HCT116 (cell line): ENCODE measurements around the gene MRPL37. TPM values are rescaled to one million over a fixed set of nuclear protein-coding genes. Genes with fewer than 3 reads are reported as not detected.

Experiments used
- ATAC-seq: fragments of 200-7000 bp; cut with Tn5 transposase; 2 replicates; pipeline ENCODE4 v1.9.1; 2020; ENCODE audit warnings: mild to moderate bottlenecking, moderate library complexity
- BruUV-seq: library from RNA; stranded (reverse); fragments of 400-500 nt; replicated peaks from 2 replicates; lab custom pipeline; 2021; lab: Mats Ljungman, UMichigan
- CTCF ChIA-PET: fragments of 300-600 bp; sonication (Branson Sonifier 250); formaldehyde crosslinking; loops from one replicate; lab custom pipeline; 2021; ENCODE audit warnings: antibody characterized with exemption; lab: Charles Lee
- POLR2A ChIA-PET: fragments of 300-600, 350-600 bp; sonication (Branson Sonifier 250); formaldehyde crosslinking; loops from one replicate; lab custom pipeline; 2021; ENCODE audit warnings: antibody characterized with exemption; lab: Charles Lee
- RAD21 ChIA-PET, 2 experiments: fragments of 300-600 bp; sonication (Branson Sonifier 250); formaldehyde crosslinking; loops; one replicate each; lab custom pipeline; 2023; ENCODE audit warnings: low total read pairs in 2 of 2; ENCODE audit not compliant: uncharacterized antibody in 2 of 2, unreplicated experiment in 2 of 2, low non-redundant PET in 1 of 2; lab: Charles Lee
- DNase-seq: peaks from one replicate; pipeline ENCODE4 v3.0.0-alpha.2; 2010; ENCODE audit warnings: low read depth, low spot score
- H2AFZ ChIP-seq: fragments of 200-600 bp; shearing (Covaris generic), sonication (generic); 2 replicates; pipeline ENCODE4 v1.6.1; 2017; ENCODE audit warnings: low read depth, mixed run types, mixed read lengths, antibody characterized with exemption, low read length; ENCODE audit not compliant: poor library complexity, severe bottlenecking
- H3K27ac ChIP-seq: 2 replicates; pipeline ENCODE4 v1.5.1; 2012; ENCODE audit warnings: low read depth, low read length
- H3K27me3 ChIP-seq: fragments of 200-600 bp; sonication (generic); 2 replicates; pipeline ENCODE4 v1.6.1; 2016; ENCODE audit warnings: mixed run types, low read length, mixed read lengths; ENCODE audit not compliant: insufficient read depth
- H3K36me3 ChIP-seq, 2 experiments: fragments of 200-500 bp in 1 of 2; fragments of 200-600 bp in 1 of 2; sonication (Bioruptor generic) in 1 of 2; sonication (generic) in 1 of 2; 2 replicates each; pipeline versions ENCODE4 v1.5.1 to v1.6.1; 2014 to 2016; ENCODE audit warnings: low read length in 2 of 2, inconsistent platforms in 1 of 2, mixed read lengths in 1 of 2, mixed run types in 1 of 2; ENCODE audit not compliant: insufficient read depth in 2 of 2, control insufficient read depth in 1 of 2
- H3K4me1 ChIP-seq, 2 experiments: fragments of 200-600 bp in 1 of 2; sonication (generic) in 1 of 2; 2 replicates each; pipeline versions ENCODE4 v1.5.1 to v1.6.1; 2012 to 2017; ENCODE audit warnings: low read length in 2 of 2, inconsistent platforms in 1 of 2, mild to moderate bottlenecking in 1 of 2, mixed read lengths in 1 of 2, mixed run types in 1 of 2, moderate library complexity in 1 of 2; ENCODE audit not compliant: insufficient read depth in 2 of 2, control insufficient read depth in 1 of 2
- H3K4me2 ChIP-seq: fragments of 200-600 bp; sonication (generic); 2 replicates; pipeline ENCODE4 v1.6.1; 2017; ENCODE audit warnings: mixed run types, low read length, mixed read lengths
- H3K4me3 ChIP-seq, 2 experiments: fragments of 200-600 bp in 1 of 2; sonication (generic) in 1 of 2; replicated peaks in 1 of 2; 2 replicates each; pipeline ENCODE4 v1.5.1; 2011 to 2016; ENCODE audit warnings: low read length in 2 of 2, control low read depth in 1 of 2, low read depth in 1 of 2, mild to moderate bottlenecking in 1 of 2, mixed read lengths in 1 of 2, mixed run types in 1 of 2
- H3K79me2 ChIP-seq: fragments of 200-600 bp; sonication (generic); 2 replicates; pipeline ENCODE4 v1.6.1; 2017; ENCODE audit warnings: mild to moderate bottlenecking, mixed run types, low read length, moderate library complexity, mixed read lengths; ENCODE audit not compliant: insufficient read depth
- H3K9ac ChIP-seq: fragments of 200-600 bp; sonication (generic); 2 replicates; pipeline ENCODE4 v1.6.1; 2016; ENCODE audit warnings: low read length, mixed read lengths
- H3K9me2 ChIP-seq: fragments of 200-600 bp; sonication (generic), shearing (Covaris generic); 2 replicates; pipeline ENCODE4 v1.6.1; 2017; ENCODE audit warnings: mixed run types, mild to moderate bottlenecking, moderate library complexity; ENCODE audit not compliant: insufficient read depth
- H3K9me3 ChIP-seq, 2 experiments: fragments of 200-500 bp in 1 of 2; fragments of 200-600 bp in 1 of 2; sonication (Bioruptor generic) in 1 of 2; sonication (generic) in 1 of 2; 2 replicates each; pipeline ENCODE4 v1.6.1; 2014 to 2017; ENCODE audit warnings: low read length in 2 of 2, mixed read lengths in 2 of 2, inconsistent platforms in 1 of 2, low read depth in 1 of 2, mild to moderate bottlenecking in 1 of 2, mixed run types in 1 of 2, moderate library complexity in 1 of 2; ENCODE audit not compliant: control insufficient read depth in 1 of 2, insufficient read depth in 1 of 2
- H4K20me1 ChIP-seq: fragments of 200-600 bp; sonication (generic), shearing (Covaris generic); 2 replicates; pipeline ENCODE4 v1.6.1; 2017; ENCODE audit warnings: mixed run types, mild to moderate bottlenecking, moderate library complexity; ENCODE audit not compliant: insufficient read depth
- ATF3 ChIP-seq: IDR thresholded peaks from 2 replicates; pipeline ENCODE4 v1.6.1; 2012
- CBX3 ChIP-seq: IDR thresholded peaks from 2 replicates; pipeline ENCODE4 v1.6.1; 2012; ENCODE audit warnings: low read depth
- CEBPB ChIP-seq: IDR thresholded peaks from 2 replicates; pipeline ENCODE4 v1.6.1; 2012; ENCODE audit warnings: low read depth
- CTCF ChIP-seq, 3 experiments: fragments of 200-600 bp in 1 of 3; sonication (generic) in 1 of 3; IDR thresholded peaks in 2 of 3; conservative IDR thresholded peaks in 1 of 3; 2 replicates each; pipeline ENCODE4 v1.5.1; 2012 to 2017; ENCODE audit warnings: low read depth in 2 of 3, low read length in 2 of 3, antibody characterized with exemption in 1 of 3, borderline replicate concordance in 1 of 3, control low read depth in 1 of 3, mild to moderate bottlenecking in 1 of 3, mixed read lengths in 1 of 3, mixed run types in 1 of 3, moderate library complexity in 1 of 3; ENCODE audit not compliant: insufficient read depth in 1 of 3
- EGR1 ChIP-seq: IDR thresholded peaks from 2 replicates; pipeline ENCODE4 v1.6.1; 2012; ENCODE audit warnings: low read depth
- ELF1 ChIP-seq: IDR thresholded peaks from 2 replicates; pipeline ENCODE4 v1.6.1; 2012; ENCODE audit warnings: low read depth, borderline replicate concordance
- EZH2phosphoT487 ChIP-seq: fragments of 200-600 bp; IDR thresholded peaks from 2 replicates; pipeline ENCODE4 v1.6.1; 2018; ENCODE audit warnings: antibody characterized with exemption, borderline replicate concordance
- FOSL1 ChIP-seq: IDR thresholded peaks from 2 replicates; pipeline ENCODE4 v1.6.1; 2012; ENCODE audit warnings: low read depth
- JUND ChIP-seq: IDR thresholded peaks from 2 replicates; pipeline ENCODE4 v1.6.1; 2012
- MAX ChIP-seq: IDR thresholded peaks from 2 replicates; pipeline ENCODE4 v1.6.1; 2012
- POLR2A ChIP-seq: IDR thresholded peaks from 2 replicates; pipeline ENCODE4 v1.7.0; 2011; ENCODE audit warnings: borderline replicate concordance; ENCODE audit not compliant: insufficient read depth, insufficient read length; ENCODE audit errors: extremely low read depth
- RAD21 ChIP-seq: IDR thresholded peaks from 2 replicates; pipeline ENCODE4 v1.6.1; 2012; ENCODE audit warnings: low read depth, mild to moderate bottlenecking
- SP1 ChIP-seq: IDR thresholded peaks from 2 replicates; pipeline ENCODE4 v1.6.1; 2012; ENCODE audit warnings: low read depth
- TCF7L2 ChIP-seq: IDR thresholded peaks from 2 replicates; pipeline ENCODE4 v1.7.0; 2011; ENCODE audit warnings: borderline replicate concordance, inconsistent platforms; ENCODE audit not compliant: insufficient read depth, insufficient read length; ENCODE audit errors: extremely low read depth
- ZFX ChIP-seq: fragments of 450-650 bp; IDR thresholded peaks from 2 replicates; pipeline ENCODE4 v1.6.1; 2017
- intact Hi-C: fragments of 100-400 bp; cut with micrococcal nuclease; formaldehyde crosslinking; loops from 2 replicates; pipeline ENCODE4 v1.10.0; 2022
- total RNA-seq: library from RNA; stranded (reverse); gene quantifications from one replicate; pipeline ENCODE4 v1.2.1, GENCODE V29; 2021; ENCODE audit not compliant: unreplicated experiment

The MRPL37 gene
- total RNA-seq, 1 experiment from 2014 or later, result 132 TPM

GRCh38 chr1:54250670-54251069 lies 50.7 kb downstream of the MRPL37 start:
- H3K9me3 ChIP-seq, result no peaks in the 10 kb centered on the region
- RAD21 ChIA-PET, result no interaction called here
- H3K27me3 ChIP-seq, result no peaks in the 10 kb centered on the region
- TF ChIP-seq CEBPB, result no peak
- TF ChIP-seq EGR1, result no peak
- TF ChIP-seq CTCF (IDR thresholded peaks at IDR 0.05 in 2 of 3, conservative IDR thresholded peaks at IDR 0.05 in 1 of 3; ENCODE audit: borderline replicate concordance in 1 of 3, insufficient read depth in 1 of 3, low read depth in 2 of 3, low read length in 2 of 3), result no peak
- TF ChIP-seq POLR2A, result no peak
- TF ChIP-seq, all 23 proteins: peak for 0
- no peaks in the 10 kb centered on the region for H3K79me2 ChIP-seq
- ChIA-PET CTCF (interaction anchor here (1.1 to 1.2 kb wide), 2 partner anchors 129 to 239 kb away, joined by 3 read pairs; no protein-coding TSS in a partner anchor), POLR2A (no interaction called here)
- DNase-seq, result no peak
- BruUV-seq, result no TSS peak
- peaks cover 30 to 54% of the 10 kb centered on the region in 2 experiments for H3K4me1 ChIP-seq
- ATAC-seq, result no peak
- H3K27ac ChIP-seq, result no peak overlapping the region
- H2AFZ ChIP-seq, result no peak overlapping the region
- no peak overlapping the region for H3K4me3 ChIP-seq
- no peak overlapping the region for H3K9ac ChIP-seq
- intact Hi-C loops, result no loop called here
- no peaks in the 10 kb centered on the region for H3K9me2 ChIP-seq
- H4K20me1 ChIP-seq, result no peaks in the 10 kb centered on the region
- no peaks in the 10 kb centered on the region for H3K36me3 ChIP-seq
- peak overlapping the region; percentile 70; the same call in 1 of the 2 replicates for H3K4me2 ChIP-seq

- RAD21 ChIA-PET, result interaction anchor here in 1 of 2 experiments (0.7 kb wide), 1 partner anchor 55 kb away, joined by 3 read pairs; no protein-coding TSS in a partner anchor
- peaks cover 30 to 54% of the 10 kb centered on the region in 2 experiments for H3K4me1 ChIP-seq
- no peaks in the 10 kb centered on the region for H3K36me3 ChIP-seq
- no peaks in the 10 kb centered on the region for H3K9me2 ChIP-seq
- POLR2A ChIA-PET, result no interaction called here
- H3K79me2 ChIP-seq, result no peaks in the 10 kb centered on the region
- intact Hi-C loops, result no loop called here
- CTCF ChIA-PET, result interaction anchor here (0.7 to 0.9 kb wide), 2 partner anchors 236 to 1491 kb away, joined by 3 to 4 read pairs; no protein-coding TSS in a partner anchor
- H3K27ac ChIP-seq, result no peak overlapping the region
- peak overlapping the region; percentile 70 for H3K4me2 ChIP-seq
- H2AFZ ChIP-seq, result no peak overlapping the region
- DNase-seq, result no peak
- no peaks in the 10 kb centered on the region for H4K20me1 ChIP-seq
- no peaks in the 10 kb centered on the region for H3K9me3 ChIP-seq
- ATAC-seq, result no peak
- peak overlapping the region; percentile 39; the same call in 1 of the 2 replicates for H3K9ac ChIP-seq
- H3K27me3 ChIP-seq, result no peaks in the 10 kb centered on the region
- no peak overlapping the region for H3K4me3 ChIP-seq
- BruUV-seq, result no TSS peak
- TF ChIP-seq EGR1 (no peak), FOSL1 (no peak), CBX3 (no peak), SP1 (no peak), POLR2A (no peak), RAD21 (no peak), TCF7L2 (no peak), EZH2phosphoT487 (no peak), JUND (no peak), ZFX (no peak), ATF3 (no peak), CTCF (IDR thresholded peaks at IDR 0.05 in 2 of 3, conservative IDR thresholded peaks at IDR 0.05 in 1 of 3; ENCODE audit: borderline replicate concordance in 1 of 3, insufficient read depth in 1 of 3, low read depth in 2 of 3, low read length in 2 of 3) (no peak), CEBPB (no peak), ELF1 (no peak), MAX (no peak)
Observed at GRCh38 chr1:54252371-54252936, 52.5 kb downstream of the MRPL37 start.
